Measurements from ENCODE around the gene TRIM9. TPM values are rescaled to one million over a fixed set of nuclear protein-coding genes. Genes with fewer than 3 reads are reported as not detected.

TRIM9 gene
- total and polyA plus RNA-seq, 9 of the 15 experiments (the other 6 are each of a cell fraction or from before 2014, with no cell fraction given) = 0.03 to 0.15 (median 0.04) TPM; not detected in 4

- Histone ChIP-seq H3K9me1 (ENCODE audit: control insufficient read depth, insufficient read depth, low read length) (no peaks in the 10 kb centered on the region), H2AFZ (ENCODE audit: low read depth, low read length) (no peak overlapping the region), H3K79me2 (ENCODE audit: control insufficient read depth, insufficient read depth, low read length) (no peaks in the 10 kb centered on the region), H4K20me1 (replicated peaks; ENCODE audit: control insufficient read depth, insufficient read depth, low read length) (no peaks in the 10 kb centered on the region), H3K9ac (ENCODE audit: insufficient read depth in 1 of 2, low read depth in 2 of 2, low read length in 2 of 2) (no peak overlapping the region), H3K4me2 (ENCODE audit: insufficient read depth, low read length) (no peak overlapping the region), H3K9me3 (replicated peaks; ENCODE audit: control insufficient read depth, insufficient read depth, low read depth, low read length) (no peaks in the 10 kb centered on the region), H3K36me3 (ENCODE audit: control insufficient read depth, insufficient read depth, low read length) (no peaks in the 10 kb centered on the region), H3K27ac (ENCODE audit: extremely low read depth, low read depth, low read length) (no peak overlapping the region), H3K4me1 (replicated peaks in 1 of 2; ENCODE audit: control insufficient read depth in 2 of 2, insufficient read depth in 2 of 2, low read length in 2 of 2) (no peaks in the 10 kb centered on the region), H3K27me3 (ENCODE audit: control insufficient read depth in 2 of 2, insufficient read depth in 2 of 2, low read length in 2 of 2) (no peaks in the 10 kb centered on the region), H3K4me3 (no peak overlapping the region)
- in situ Hi-C loops (cut with MboI) (no loop called here), intact Hi-C loops (cut with micrococcal nuclease) (no loop called here)
- FAIRE-seq (no peak), ATAC-seq (no peak), DNase-seq (ENCODE audit: extremely low read depth in 1 of 4, low spot score in 3 of 4) (no peak)
- TF ChIP-seq ETV1 (tag; conservative IDR thresholded peaks at IDR 0.05; ENCODE audit: low read depth) = no peak
- no peak for TF ChIP-seq HCFC1 (IDR thresholded peaks at IDR 0.05; ENCODE audit: low read depth, low read length)
- no peak for TF ChIP-seq ZEB2 (IDR thresholded peaks at IDR 0.05)
- no peak for TF ChIP-seq RBBP5 (IDR thresholded peaks at IDR 0.05; ENCODE audit: borderline replicate concordance, insufficient read depth, low read length, poor library complexity, severe bottlenecking)
- TF ChIP-seq NFE2 (IDR thresholded peaks at IDR 0.05; ENCODE audit: low read depth) = no peak
- no peak for TF ChIP-seq MCM3 (IDR thresholded peaks at IDR 0.05)
- TF ChIP-seq HSF4 (CRISPR knock-in tag; IDR thresholded peaks at IDR 0.05; ENCODE audit: borderline replicate concordance) = no peak
- no peak for TF ChIP-seq VEZF1 (CRISPR knock-in tag; IDR thresholded peaks at IDR 0.05)
- CTCF ChIA-PET (ENCODE audit: low intra/inter-chr PET ratio) = no interaction called here
- 5% methylated on average over 3 of the region's 3 CpGs for WGBS (ENCODE audit: insufficient coverage, low coverage, missing lambda C conversion rate)
- BruUV-seq (replicated peaks) = no TSS peak
- POLR2A ChIA-PET = no interaction called here
These were observed 26.2 kb upstream of the TRIM9 start for GRCh38 chr14:51121096-51121495.

Measured in K562 (cell line).